ENCODE measurements around the gene SYTL1.

Gene SYTL1

GRCh38 chr1:27361044-27361402 is 19.2 kb downstream of the SYTL1 start:
- H3K4me2 ChIP-seq (ENCODE audit: low read length), result peak overlapping the region; percentile 68
- peak overlapping the region; percentile 24 for H3K4me3 ChIP-seq (ENCODE audit: low read length)
- H3K27ac ChIP-seq (ENCODE audit: low read depth, low read length), result no peak overlapping the region
- no peak overlapping the region for H2BK120ac ChIP-seq (ENCODE audit: low read depth, low read length)
- no peaks in the 10 kb centered on the region for H3K79me1 ChIP-seq (ENCODE audit: low read length)
- H4K5ac ChIP-seq (ENCODE audit: low read length), result no peak overlapping the region
- H3K79me2 ChIP-seq (ENCODE audit: control insufficient read depth, insufficient read depth, low read length), result no peaks in the 10 kb centered on the region
- H3K18ac ChIP-seq (ENCODE audit: low read length), result no peak overlapping the region
- no peak overlapping the region for H2AK5ac ChIP-seq (ENCODE audit: low read length)
- peak overlapping the region; percentile 67 for H3K9ac ChIP-seq (ENCODE audit: low read length)
- no peak overlapping the region for H4K8ac ChIP-seq (ENCODE audit: low read depth, low read length)
- DNase-seq, result no peak
- peaks cover 9% of the 10 kb centered on the region for H3K4me1 ChIP-seq (ENCODE audit: control insufficient read depth, low read depth, low read length)
- no peak overlapping the region for H3K23ac ChIP-seq (ENCODE audit: low read length)
- H3K27me3 ChIP-seq (ENCODE audit: insufficient read depth, low read length, poor library complexity), result no peaks in the 10 kb centered on the region
- no peaks in the 10 kb centered on the region for H3K36me3 ChIP-seq (ENCODE audit: control insufficient read depth, insufficient read depth, low read length)
- no peak overlapping the region for H2BK15ac ChIP-seq (replicated peaks; ENCODE audit: low read depth)
- no peak overlapping the region for H3K4ac ChIP-seq (ENCODE audit: low read depth, low read length)
- no peak overlapping the region for H2BK5ac ChIP-seq (ENCODE audit: low read length)
- WGBS (ENCODE audit: extremely low coverage, insufficient coverage, low lambda C conversion rate), result no CpG with 5 or more reads among the region's 21 CpGs
- peak overlapping the region; percentile 94 for H3K56ac ChIP-seq (ENCODE audit: low read length)

GRCh38 chr1:27361553-27361952 is 19.7 kb downstream of the SYTL1 start:
- H3K4me3 ChIP-seq (ENCODE audit: low read length), result no peak overlapping the region
- H2BK15ac ChIP-seq (replicated peaks; ENCODE audit: low read depth), result no peak overlapping the region
- no CpG with 5 or more reads among the region's 8 CpGs for WGBS (ENCODE audit: extremely low coverage, insufficient coverage, low lambda C conversion rate)

GRCh38 chr1:27363766-27364695 is 22.2 kb downstream of the SYTL1 start:
- no peak for DNase-seq
- H3K4me1 ChIP-seq (ENCODE audit: control insufficient read depth, low read depth, low read length), result peaks cover 7% of the 10 kb centered on the region
- no CpG with 5 or more reads among the region's 26 CpGs for WGBS (ENCODE audit: extremely low coverage, insufficient coverage, low lambda C conversion rate)
- H3K27ac ChIP-seq (ENCODE audit: low read depth, low read length), result no peak overlapping the region
- H2BK15ac ChIP-seq (replicated peaks; ENCODE audit: low read depth), result no peak overlapping the region
- H3K4me3 ChIP-seq (ENCODE audit: low read length), result no peak overlapping the region
- no peak overlapping the region for H3K4me2 ChIP-seq (ENCODE audit: low read length)
- H3K4ac ChIP-seq (ENCODE audit: low read depth, low read length), result no peak overlapping the region
- H2AK5ac ChIP-seq (ENCODE audit: low read length), result no peak overlapping the region
- no peak overlapping the region for H4K8ac ChIP-seq (ENCODE audit: low read depth, low read length)
- no peaks in the 10 kb centered on the region for H3K27me3 ChIP-seq (ENCODE audit: insufficient read depth, low read length, poor library complexity)
- no peak overlapping the region for H4K5ac ChIP-seq (ENCODE audit: low read length)
- H3K36me3 ChIP-seq (ENCODE audit: control insufficient read depth, insufficient read depth, low read length), result no peaks in the 10 kb centered on the region
- no peak overlapping the region for H3K18ac ChIP-seq (ENCODE audit: low read length)
- no peak overlapping the region for H2BK5ac ChIP-seq (ENCODE audit: low read length)
- H3K23ac ChIP-seq (ENCODE audit: low read length), result no peak overlapping the region
- H3K79me2 ChIP-seq (ENCODE audit: control insufficient read depth, insufficient read depth, low read length), result no peaks in the 10 kb centered on the region
- H2BK120ac ChIP-seq (ENCODE audit: low read depth, low read length), result no peak overlapping the region
- H3K9ac ChIP-seq (ENCODE audit: low read length), result no peak overlapping the region
- H3K56ac ChIP-seq (ENCODE audit: low read length), result no peak overlapping the region
- no peaks in the 10 kb centered on the region for H3K79me1 ChIP-seq (ENCODE audit: low read length)

More at GRCh38 chr1:27361553-27361952, 19.7 kb downstream of the SYTL1 start:
- DNase-seq, result no peak
- Histone ChIP-seq H3K36me3 (ENCODE audit: control insufficient read depth, insufficient read depth, low read length) (no peaks in the 10 kb centered on the region), H3K56ac (ENCODE audit: low read length) (no peak overlapping the region), H3K4ac (ENCODE audit: low read depth, low read length) (no peak overlapping the region), H3K79me2 (ENCODE audit: control insufficient read depth, insufficient read depth, low read length) (no peaks in the 10 kb centered on the region), H3K9ac (ENCODE audit: low read length) (no peak overlapping the region), H2BK5ac (ENCODE audit: low read length) (no peak overlapping the region), H3K27me3 (ENCODE audit: insufficient read depth, low read length, poor library complexity) (no peaks in the 10 kb centered on the region), H3K18ac (ENCODE audit: low read length) (no peak overlapping the region), H3K4me2 (ENCODE audit: low read length) (no peak overlapping the region), H4K8ac (ENCODE audit: low read depth, low read length) (no peak overlapping the region), H3K79me1 (ENCODE audit: low read length) (no peaks in the 10 kb centered on the region), H4K5ac (ENCODE audit: low read length) (no peak overlapping the region), H3K23ac (ENCODE audit: low read length) (no peak overlapping the region), H2BK120ac (ENCODE audit: low read depth, low read length) (no peak overlapping the region), H2AK5ac (ENCODE audit: low read length) (no peak overlapping the region), H3K4me1 (ENCODE audit: control insufficient read depth, low read depth, low read length) (peaks cover 9% of the 10 kb centered on the region), H3K27ac (ENCODE audit: low read depth, low read length) (no peak overlapping the region)

GRCh38 chr1:27364696-27365371 is 23.0 kb downstream of the SYTL1 start:
- Histone ChIP-seq H4K5ac (ENCODE audit: low read length) (no peak overlapping the region), H2AK5ac (ENCODE audit: low read length) (peak overlapping the region; percentile 23), H3K79me2 (ENCODE audit: control insufficient read depth, insufficient read depth, low read length) (no peaks in the 10 kb centered on the region), H3K56ac (ENCODE audit: low read length) (peak overlapping the region; percentile 42), H3K79me1 (ENCODE audit: low read length) (no peaks in the 10 kb centered on the region), H2BK120ac (ENCODE audit: low read depth, low read length) (no peak overlapping the region), H3K23ac (ENCODE audit: low read length) (no peak overlapping the region), H3K9ac (ENCODE audit: low read length) (no peak overlapping the region), H4K8ac (ENCODE audit: low read depth, low read length) (no peak overlapping the region), H3K4me2 (ENCODE audit: low read length) (no peak overlapping the region), H2BK5ac (ENCODE audit: low read length) (no peak overlapping the region), H2BK15ac (replicated peaks; ENCODE audit: low read depth) (no peak overlapping the region), H3K4me3 (ENCODE audit: low read length) (no peak overlapping the region), H3K18ac (ENCODE audit: low read length) (no peak overlapping the region), H3K4me1 (ENCODE audit: control insufficient read depth, low read depth, low read length) (peaks cover 6% of the 10 kb centered on the region), H3K36me3 (ENCODE audit: control insufficient read depth, insufficient read depth, low read length) (no peaks in the 10 kb centered on the region), H3K27me3 (ENCODE audit: insufficient read depth, low read length, poor library complexity) (no peaks in the 10 kb centered on the region), H3K27ac (ENCODE audit: low read depth, low read length) (no peak overlapping the region), H3K4ac (ENCODE audit: low read depth, low read length) (no peak overlapping the region)
- WGBS (ENCODE audit: extremely low coverage, insufficient coverage, low lambda C conversion rate), result no CpG with 5 or more reads among the region's 11 CpGs
- no peak for DNase-seq

- no peak overlapping the region for H3K4ac ChIP-seq (ENCODE audit: low read depth, low read length)
- no peak overlapping the region for H4K8ac ChIP-seq (ENCODE audit: low read depth, low read length)
- peak overlapping the region; percentile 62 for H3K56ac ChIP-seq (ENCODE audit: low read length)
- peak overlapping the region; percentile 81 for H3K4me2 ChIP-seq (ENCODE audit: low read length)
- no peaks in the 10 kb centered on the region for H3K27me3 ChIP-seq (ENCODE audit: insufficient read depth, low read length, poor library complexity)
- no peak overlapping the region for H3K18ac ChIP-seq (ENCODE audit: low read length)
- no peaks in the 10 kb centered on the region for H3K79me1 ChIP-seq (ENCODE audit: low read length)
- H2BK15ac ChIP-seq (replicated peaks; ENCODE audit: low read depth), result no peak overlapping the region
- H2AK5ac ChIP-seq (ENCODE audit: low read length), result no peak overlapping the region
- H3K79me2 ChIP-seq (ENCODE audit: control insufficient read depth, insufficient read depth, low read length), result no peaks in the 10 kb centered on the region
- peak overlapping the region; percentile 89 for H3K9ac ChIP-seq (ENCODE audit: low read length)
- no peak overlapping the region for H2BK5ac ChIP-seq (ENCODE audit: low read length)
- no peak overlapping the region for H3K27ac ChIP-seq (ENCODE audit: low read depth, low read length)
- peaks cover 3% of the 10 kb centered on the region for H3K4me1 ChIP-seq (ENCODE audit: control insufficient read depth, low read depth, low read length)
- peak; percentile 94 for DNase-seq
- no peak overlapping the region for H2BK120ac ChIP-seq (ENCODE audit: low read depth, low read length)
- H3K23ac ChIP-seq (ENCODE audit: low read length), result no peak overlapping the region
- H3K4me3 ChIP-seq (ENCODE audit: low read length), result peak overlapping the region; percentile 53
- no peak overlapping the region for H4K5ac ChIP-seq (ENCODE audit: low read length)
- no peaks in the 10 kb centered on the region for H3K36me3 ChIP-seq (ENCODE audit: control insufficient read depth, insufficient read depth, low read length)
- WGBS (ENCODE audit: extremely low coverage, insufficient coverage, low lambda C conversion rate), result no CpG with 5 or more reads among the region's 40 CpGs
Measured at GRCh38 chr1:27365372-27366112, 23.7 kb downstream of the SYTL1 start.

Data from mesendoderm (in vitro differentiated cells).